ENCODE data around the gene LAMC2. TPM values are rescaled to one million over a fixed set of nuclear protein-coding genes. Genes with fewer than 3 reads are reported as not detected.

LAMC2 gene
- polyA plus RNA-seq, 1 donor = 33.4 TPM

GRCh38 chr1:183283286-183283685, 97.2 kb downstream of the LAMC2 start:
- Histone ChIP-seq H3K36me3 (ENCODE audit: control insufficient read depth, insufficient read depth, low read length) (no peaks in the 10 kb centered on the region), H3K27me3 (ENCODE audit: control insufficient read depth, insufficient read depth, low read length) (no peaks in the 10 kb centered on the region), H3K4me1 (ENCODE audit: control insufficient read depth, insufficient read depth, low read length) (peaks cover 23% of the 10 kb centered on the region), H3K4me3 (ENCODE audit: low read length) (no peak overlapping the region), H3K9me3 (ENCODE audit: control insufficient read depth, low read depth, low read length) (no peaks in the 10 kb centered on the region), H3K27ac (ENCODE audit: low read length) (no peak overlapping the region)
- no CpG with 5 or more reads among the region's 5 CpGs for WGBS (ENCODE audit: insufficient coverage, low lambda C conversion rate)
- no peak for DNase-seq

- Histone ChIP-seq H3K27ac (ENCODE audit: low read length) (no peak overlapping the region), H3K36me3 (ENCODE audit: control insufficient read depth, insufficient read depth, low read length) (no peaks in the 10 kb centered on the region), H3K27me3 (ENCODE audit: control insufficient read depth, insufficient read depth, low read length) (no peaks in the 10 kb centered on the region), H3K4me1 (ENCODE audit: control insufficient read depth, insufficient read depth, low read length) (peaks cover 15% of the 10 kb centered on the region), H3K4me3 (ENCODE audit: low read length) (no peak overlapping the region), H3K9me3 (ENCODE audit: control insufficient read depth, low read depth, low read length) (no peaks in the 10 kb centered on the region)
- DNase-seq = no peak
- no CpG with 5 or more reads among the region's 5 CpGs for WGBS (ENCODE audit: insufficient coverage, low lambda C conversion rate)
Measured at GRCh38 chr1:183284086-183284485, 98.0 kb downstream of the LAMC2 start.

- no peaks in the 10 kb centered on the region for H3K9me3 ChIP-seq (ENCODE audit: control insufficient read depth, low read depth, low read length)
- no CpG with 5 or more reads among the region's 1 CpG for WGBS (ENCODE audit: insufficient coverage, low lambda C conversion rate)
- no peaks in the 10 kb centered on the region for H3K36me3 ChIP-seq (ENCODE audit: control insufficient read depth, insufficient read depth, low read length)
- no peaks in the 10 kb centered on the region for H3K27me3 ChIP-seq (ENCODE audit: control insufficient read depth, insufficient read depth, low read length)
- no peak overlapping the region for H3K27ac ChIP-seq (ENCODE audit: low read length)
- no peak overlapping the region for H3K4me3 ChIP-seq (ENCODE audit: low read length)
- peaks cover 14% of the 10 kb centered on the region for H3K4me1 ChIP-seq (ENCODE audit: control insufficient read depth, insufficient read depth, low read length)
- no peak for DNase-seq
Measured at GRCh38 chr1:183285256-183285655, 99.2 kb downstream of the LAMC2 start.

- H3K27ac ChIP-seq (ENCODE audit: low read length) = no peak overlapping the region
- H3K4me1 ChIP-seq (ENCODE audit: control insufficient read depth, insufficient read depth, low read length) = peaks cover 14% of the 10 kb centered on the region
- no CpG with 5 or more reads among the region's 4 CpGs for WGBS (ENCODE audit: insufficient coverage, low lambda C conversion rate)
- no peaks in the 10 kb centered on the region for H3K27me3 ChIP-seq (ENCODE audit: control insufficient read depth, insufficient read depth, low read length)
- H3K9me3 ChIP-seq (ENCODE audit: control insufficient read depth, low read depth, low read length) = no peaks in the 10 kb centered on the region
- H3K4me3 ChIP-seq (ENCODE audit: low read length) = no peak overlapping the region
- H3K36me3 ChIP-seq (ENCODE audit: control insufficient read depth, insufficient read depth, low read length) = no peaks in the 10 kb centered on the region
- DNase-seq = no peak
Measured at GRCh38 chr1:183285746-183286145, 99.7 kb downstream of the LAMC2 start.

- Histone ChIP-seq H3K4me1 (ENCODE audit: control insufficient read depth, insufficient read depth, low read length) (peaks cover 8% of the 10 kb centered on the region), H3K9me3 (ENCODE audit: control insufficient read depth, low read depth, low read length) (no peaks in the 10 kb centered on the region), H3K27me3 (ENCODE audit: control insufficient read depth, insufficient read depth, low read length) (no peaks in the 10 kb centered on the region), H3K36me3 (ENCODE audit: control insufficient read depth, insufficient read depth, low read length) (no peaks in the 10 kb centered on the region), H3K4me3 (ENCODE audit: low read length) (no peak overlapping the region), H3K27ac (ENCODE audit: low read length) (no peak overlapping the region)
- WGBS (ENCODE audit: insufficient coverage, low lambda C conversion rate) = no CpG with 5 or more reads among the region's 5 CpGs
- DNase-seq = peak; percentile 29 to 40
Measured at GRCh38 chr1:183287191-183287675, 101.2 kb downstream of the LAMC2 start.

GRCh38 chr1:183288583-183288982, 102.5 kb downstream of the LAMC2 start:
- no CpG with 5 or more reads among the region's 2 CpGs for WGBS (ENCODE audit: insufficient coverage, low lambda C conversion rate)
- Histone ChIP-seq H3K4me3 (ENCODE audit: low read length) (no peak overlapping the region), H3K27me3 (ENCODE audit: control insufficient read depth, insufficient read depth, low read length) (no peaks in the 10 kb centered on the region), H3K9me3 (ENCODE audit: control insufficient read depth, low read depth, low read length) (no peaks in the 10 kb centered on the region), H3K4me1 (ENCODE audit: control insufficient read depth, insufficient read depth, low read length) (peaks cover 8% of the 10 kb centered on the region), H3K27ac (ENCODE audit: low read length) (no peak overlapping the region), H3K36me3 (ENCODE audit: control insufficient read depth, insufficient read depth, low read length) (no peaks in the 10 kb centered on the region)
- no peak for DNase-seq

- H3K36me3 ChIP-seq (ENCODE audit: control insufficient read depth, insufficient read depth, low read length) = no peaks in the 10 kb centered on the region
- H3K4me1 ChIP-seq (ENCODE audit: control insufficient read depth, insufficient read depth, low read length) = peaks cover 8% of the 10 kb centered on the region
- no peaks in the 10 kb centered on the region for H3K9me3 ChIP-seq (ENCODE audit: control insufficient read depth, low read depth, low read length)
- no CpG with 5 or more reads among the region's 9 CpGs for WGBS (ENCODE audit: insufficient coverage, low lambda C conversion rate)
- H3K27ac ChIP-seq (ENCODE audit: low read length) = no peak overlapping the region
- no peaks in the 10 kb centered on the region for H3K27me3 ChIP-seq (ENCODE audit: control insufficient read depth, insufficient read depth, low read length)
- H3K4me3 ChIP-seq (ENCODE audit: low read length) = no peak overlapping the region
- no peak for DNase-seq
Measured at GRCh38 chr1:183289051-183289496, 103.0 kb downstream of the LAMC2 start.

- no peaks in the 10 kb centered on the region for H3K9me3 ChIP-seq (ENCODE audit: control insufficient read depth, low read depth, low read length)
- H3K27me3 ChIP-seq (ENCODE audit: control insufficient read depth, insufficient read depth, low read length) = no peaks in the 10 kb centered on the region
- DNase-seq = no peak
- H3K4me1 ChIP-seq (ENCODE audit: control insufficient read depth, insufficient read depth, low read length) = peaks cover 8% of the 10 kb centered on the region
- no CpG with 5 or more reads among the region's 6 CpGs for WGBS (ENCODE audit: insufficient coverage, low lambda C conversion rate)
- no peak overlapping the region for H3K27ac ChIP-seq (ENCODE audit: low read length)
- no peaks in the 10 kb centered on the region for H3K36me3 ChIP-seq (ENCODE audit: control insufficient read depth, insufficient read depth, low read length)
- H3K4me3 ChIP-seq (ENCODE audit: low read length) = no peak overlapping the region
Measured at GRCh38 chr1:183290628-183291027, 104.6 kb downstream of the LAMC2 start.

GRCh38 chr1:183291216-183291762, 105.2 kb downstream of the LAMC2 start:
- WGBS (ENCODE audit: insufficient coverage, low lambda C conversion rate) = no CpG with 5 or more reads among the region's 5 CpGs
- H3K27ac ChIP-seq (ENCODE audit: low read length) = no peak overlapping the region

GRCh38 chr1:183291802-183292514, 105.9 kb downstream of the LAMC2 start:
- H3K27me3 ChIP-seq (ENCODE audit: control insufficient read depth, insufficient read depth, low read length) = no peaks in the 10 kb centered on the region
- no peaks in the 10 kb centered on the region for H3K9me3 ChIP-seq (ENCODE audit: control insufficient read depth, low read depth, low read length)
- no peak overlapping the region for H3K4me3 ChIP-seq (ENCODE audit: low read length)
- H3K4me1 ChIP-seq (ENCODE audit: control insufficient read depth, insufficient read depth, low read length) = peaks cover 3% of the 10 kb centered on the region
- H3K27ac ChIP-seq (ENCODE audit: low read length) = no peak overlapping the region
- 57% methylated on average over 3 of the region's 11 CpGs for WGBS (ENCODE audit: insufficient coverage, low lambda C conversion rate)
- DNase-seq = peak in 1 of 2 donors; percentile 25
- H3K36me3 ChIP-seq (ENCODE audit: control insufficient read depth, insufficient read depth, low read length) = no peaks in the 10 kb centered on the region

More at GRCh38 chr1:183291216-183291762, 105.2 kb downstream of the LAMC2 start:
- Histone ChIP-seq H3K36me3 (ENCODE audit: control insufficient read depth, insufficient read depth, low read length) (no peaks in the 10 kb centered on the region), H3K9me3 (ENCODE audit: control insufficient read depth, low read depth, low read length) (no peaks in the 10 kb centered on the region), H3K4me1 (ENCODE audit: control insufficient read depth, insufficient read depth, low read length) (peaks cover 8% of the 10 kb centered on the region), H3K4me3 (ENCODE audit: low read length) (no peak overlapping the region), H3K27me3 (ENCODE audit: control insufficient read depth, insufficient read depth, low read length) (no peaks in the 10 kb centered on the region)
- no peak for DNase-seq
